H4 (cell line): Measurements from ENCODE around the gene APP. TPM values are rescaled to one million over a fixed set of nuclear protein-coding genes. Genes with fewer than 3 reads are reported as not detected.
"Not testable (repeated sequence)": the region's sequence is repeated elsewhere in the genome, so short reads cannot be mapped to it uniquely, and the experiment has no call there.

Experiments used
- DNase-seq: peaks from one replicate; pipeline ENCODE4 v3.0.0-alpha.2; 2015; ENCODE audit warnings: low spot score
- total RNA-seq: library from RNA; depleted of rRNA; stranded (reverse); fragments of >200 nt; shearing (Covaris generic); gene quantifications from 2 replicates; pipeline ENCODE4 v1.2.3, GENCODE V29; 2014

The APP gene
- total RNA-seq, 1 experiment from 2014 or later = 299 TPM

DNA sequence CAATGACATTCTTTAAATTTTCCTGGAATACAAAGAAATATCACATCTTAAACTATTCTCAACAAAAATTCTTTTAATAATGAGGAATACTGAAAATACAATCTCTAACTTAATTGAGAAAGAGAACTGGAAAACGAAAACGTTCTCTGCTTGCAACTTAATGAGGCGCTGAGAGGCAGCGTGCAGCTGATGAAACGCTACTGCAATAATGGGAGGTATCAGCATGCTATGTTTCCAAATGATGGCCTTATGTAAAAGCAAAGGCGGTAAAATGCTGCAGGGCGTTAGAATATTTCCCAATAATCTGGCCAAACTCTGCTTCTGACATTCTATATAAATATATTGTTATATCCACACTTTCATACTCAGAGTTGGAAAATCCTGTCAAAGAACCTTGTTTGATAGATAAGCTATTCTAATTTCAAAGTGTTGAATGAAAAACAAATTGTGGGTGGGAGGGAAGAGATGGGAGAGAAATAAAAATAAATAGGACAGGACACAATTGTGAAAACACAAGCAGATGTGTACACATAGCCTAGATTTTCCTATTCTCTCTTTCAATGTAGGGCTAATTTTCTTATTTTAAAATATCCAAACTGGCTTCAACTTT lies 70.9 kb downstream of the APP start:
- peak; percentile 31 for DNase-seq

DNA sequence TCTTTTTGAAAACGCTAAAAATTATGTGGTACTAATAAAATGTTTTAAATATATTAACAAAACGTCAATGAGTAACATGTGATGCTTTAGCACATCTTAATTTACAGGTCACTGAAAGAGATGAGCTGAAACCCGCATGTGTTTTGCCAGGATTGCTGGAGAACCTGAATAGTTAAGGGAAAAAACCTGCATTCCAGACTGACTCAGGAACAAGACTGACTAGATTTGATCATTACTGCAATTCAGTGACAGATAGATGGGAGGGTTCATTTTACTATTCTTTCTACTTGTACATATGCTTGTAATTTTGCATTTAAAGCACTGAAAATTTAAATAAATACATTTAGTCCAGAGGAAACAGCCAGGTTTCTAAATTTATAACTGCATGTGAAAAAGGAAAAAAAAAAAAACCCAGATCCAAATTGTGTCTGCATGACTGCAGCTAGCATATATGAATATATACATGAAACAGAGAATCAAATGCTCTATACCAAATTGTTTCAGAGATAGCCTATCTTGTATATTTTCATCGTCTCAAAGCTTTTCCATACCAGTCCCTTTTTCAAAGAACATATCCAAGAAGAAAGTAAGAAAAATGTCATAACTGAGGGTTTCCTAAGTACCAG lies 71.7 kb downstream of the APP start:
- DNase-seq = no peak

DNA sequence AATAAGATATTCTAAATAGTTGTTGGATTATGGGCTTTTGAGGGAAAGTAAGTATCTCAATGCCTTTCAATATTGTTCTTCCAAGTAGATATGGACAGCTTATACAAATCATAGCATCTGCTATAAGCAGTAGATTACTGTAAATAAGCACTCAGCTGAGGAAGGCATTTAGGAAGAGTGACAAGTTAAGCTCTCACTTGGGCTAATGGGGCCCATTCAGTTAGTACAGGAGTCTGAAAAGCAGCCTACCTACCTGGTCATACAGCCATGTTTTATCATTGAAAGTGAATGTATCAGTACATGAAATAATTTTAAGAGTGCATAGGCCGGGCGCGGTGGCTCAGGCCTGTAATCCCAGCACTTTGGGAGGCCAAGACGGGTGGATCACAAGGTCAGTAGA lies 73.1 kb downstream of the APP start:
- no peak for DNase-seq

DNA sequence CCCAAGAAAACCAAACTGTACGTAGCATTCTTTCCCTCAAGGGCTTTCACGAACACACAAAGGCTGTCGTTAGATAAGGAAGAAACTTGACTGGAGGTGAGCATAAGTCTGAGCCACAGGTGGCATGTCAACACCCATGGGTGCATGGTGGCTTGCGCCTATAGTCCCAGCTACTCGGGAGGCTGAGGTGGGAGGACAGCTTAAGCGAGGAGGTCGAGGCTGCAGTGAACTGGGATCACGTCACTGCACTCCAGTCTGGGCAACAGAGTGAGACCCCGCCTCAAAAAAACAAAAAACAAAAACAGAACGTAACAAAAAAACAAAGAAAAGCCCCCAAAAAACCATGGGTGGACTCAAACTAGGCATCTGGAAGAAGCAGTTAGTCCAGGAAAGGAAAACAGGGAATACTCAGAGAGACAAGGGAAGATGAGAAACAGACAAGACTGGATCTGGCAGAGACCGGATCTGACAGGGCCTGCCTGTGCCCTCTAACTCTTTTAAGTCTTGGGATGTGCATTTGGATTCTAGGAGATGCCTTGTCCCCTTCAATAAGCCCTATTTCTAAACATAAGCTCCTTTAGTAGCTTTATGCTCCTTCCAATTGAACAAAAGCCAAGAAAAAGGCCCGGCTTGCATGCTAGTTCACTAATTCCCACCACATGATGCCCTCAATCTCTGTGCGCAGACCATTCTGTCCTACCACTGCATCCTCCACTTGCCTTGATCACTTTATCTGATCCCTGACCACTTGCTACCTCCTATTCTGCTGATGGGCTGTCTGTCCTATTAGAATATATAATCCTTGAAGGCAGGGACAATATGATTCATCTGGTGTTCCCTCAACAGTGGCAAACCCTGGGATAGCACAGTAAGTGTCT lies 73.8 kb downstream of the APP start:
- no peak for DNase-seq

DNA sequence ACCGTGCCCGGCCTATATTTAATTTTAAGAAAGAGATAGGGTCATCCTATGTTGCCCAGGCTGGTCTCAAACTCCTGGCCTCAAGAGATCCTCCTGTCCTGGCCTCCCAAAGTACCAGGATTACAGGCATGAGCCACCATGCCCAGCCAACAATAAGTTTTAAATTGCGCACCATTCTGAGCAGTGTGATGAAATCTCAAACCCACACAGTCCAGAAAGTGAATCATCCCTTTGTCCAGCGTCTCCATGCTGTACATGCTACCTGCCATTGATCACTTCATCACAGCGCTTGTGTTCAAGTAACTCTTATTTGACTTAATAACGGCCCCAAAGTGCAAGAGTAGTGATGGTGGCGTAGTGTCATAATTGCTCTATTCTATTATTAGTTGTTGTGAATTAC lies 75.4 kb downstream of the APP start:
- no peak for DNase-seq

DNA sequence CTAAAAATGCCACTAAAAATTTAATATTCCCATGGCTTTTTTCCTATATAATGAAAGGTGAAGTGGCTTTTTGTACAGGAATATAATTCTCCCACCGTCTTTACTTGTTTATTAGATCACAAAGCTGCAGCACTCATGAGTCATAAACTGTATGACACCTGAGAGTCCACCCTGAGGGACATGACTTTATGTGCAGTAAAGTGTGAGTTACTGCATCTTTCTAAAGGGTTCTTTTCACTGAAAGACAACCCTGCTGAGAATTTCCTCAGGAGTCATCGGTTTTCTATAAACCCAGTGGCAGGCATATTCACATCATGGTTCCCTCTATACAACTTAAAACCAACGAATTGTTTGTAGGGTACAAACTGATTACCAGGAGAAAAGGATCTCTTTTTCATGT lies 77.4 kb downstream of the APP start:
- no peak for DNase-seq

DNA sequence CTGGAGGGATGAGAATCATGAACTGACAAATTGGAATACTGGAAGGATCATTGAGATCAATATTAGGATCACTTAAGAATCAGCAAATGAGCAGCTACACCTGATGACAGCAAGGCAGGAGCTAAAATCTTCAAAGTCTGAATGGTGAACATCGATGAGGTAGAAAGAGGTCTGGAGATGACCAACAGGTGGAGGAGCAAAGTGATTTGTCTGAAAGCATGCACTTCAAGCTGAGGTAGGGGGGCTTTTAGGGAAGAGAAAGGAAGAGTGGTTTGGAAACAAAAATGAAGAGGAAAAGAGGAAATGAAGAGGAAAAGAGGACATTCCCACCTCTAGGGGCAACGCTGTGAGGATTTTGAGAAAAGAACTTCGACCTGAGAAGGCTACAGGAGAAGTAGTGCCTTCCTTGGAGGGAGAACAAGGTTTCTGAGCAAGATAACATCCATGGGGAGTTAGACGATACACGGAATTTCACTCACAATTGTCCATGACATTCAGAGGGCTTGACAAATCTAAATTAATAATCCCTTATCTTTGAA lies 79.0 kb downstream of the APP start:
- no peak for DNase-seq

DNA sequence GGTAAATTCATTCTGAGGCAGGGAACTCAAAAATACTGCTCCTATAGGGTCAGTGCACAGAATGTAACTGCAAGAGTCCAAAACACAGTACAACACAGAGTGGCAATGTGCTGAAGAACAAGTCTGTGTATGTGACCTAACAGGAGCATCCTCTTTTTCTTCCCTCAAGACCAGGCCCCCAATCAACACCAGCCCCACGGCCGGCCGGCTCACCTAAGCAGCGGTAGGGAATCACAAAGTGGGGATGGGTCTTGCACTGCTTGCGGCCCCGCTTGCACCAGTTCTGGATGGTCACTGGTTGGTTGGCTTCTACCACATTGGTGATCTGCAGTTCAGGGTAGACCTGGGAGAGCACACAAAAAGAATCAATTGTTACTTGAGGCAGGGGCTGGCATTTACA lies 80.8 kb downstream of the APP start:
- DNase-seq = no peak

DNA sequence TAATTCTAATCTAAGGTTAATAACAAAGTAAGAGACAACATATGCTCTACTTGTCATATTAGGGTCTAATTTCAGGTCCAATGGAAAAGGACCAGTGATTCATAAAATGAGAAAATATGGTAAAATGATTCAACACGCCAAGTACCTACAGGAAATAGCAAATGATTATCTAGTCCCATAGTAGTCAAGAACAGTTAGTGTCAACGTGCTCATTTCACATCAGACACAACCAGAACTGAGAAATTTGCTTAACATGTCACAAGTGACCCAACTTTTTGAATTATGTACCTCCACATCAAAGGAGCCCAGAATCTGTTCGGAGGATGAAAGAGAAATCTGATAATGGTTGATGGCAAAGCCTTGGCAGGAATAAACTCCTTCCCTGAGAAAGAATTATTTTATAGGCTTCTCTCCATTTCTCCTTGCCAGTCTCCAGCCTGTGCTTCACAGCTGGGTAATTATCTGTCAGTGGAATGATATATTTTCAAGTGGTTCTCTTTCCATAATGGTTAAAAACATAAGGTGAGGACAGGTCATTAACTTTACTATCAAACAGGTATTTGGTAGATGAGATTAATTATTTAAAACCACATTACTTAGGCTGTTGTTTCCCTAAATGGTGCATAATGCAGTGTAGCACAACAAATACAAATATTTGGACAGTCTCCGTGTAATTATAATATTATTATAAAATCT lies 83.2 kb downstream of the APP start:
- no peak for DNase-seq

DNA sequence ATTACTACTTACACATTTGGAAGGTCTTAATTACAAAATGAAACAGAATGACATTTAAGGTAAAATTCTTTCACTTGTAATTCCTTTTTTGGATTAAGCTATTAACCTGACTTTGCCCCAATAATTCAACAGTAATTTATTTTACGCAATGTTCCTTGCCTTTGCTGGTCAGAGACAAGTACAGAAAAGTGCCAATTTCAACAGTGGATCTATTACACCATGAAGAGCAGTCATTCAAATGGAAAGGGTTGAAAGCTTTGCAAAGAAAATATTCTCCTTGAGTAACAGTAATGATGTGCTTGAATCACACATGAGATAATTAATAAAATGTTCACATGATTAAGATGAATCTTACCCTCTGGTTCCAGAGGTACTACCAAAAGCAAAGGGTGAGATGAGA lies 84.7 kb downstream of the APP start:
- DNase-seq = no peak

DNA sequence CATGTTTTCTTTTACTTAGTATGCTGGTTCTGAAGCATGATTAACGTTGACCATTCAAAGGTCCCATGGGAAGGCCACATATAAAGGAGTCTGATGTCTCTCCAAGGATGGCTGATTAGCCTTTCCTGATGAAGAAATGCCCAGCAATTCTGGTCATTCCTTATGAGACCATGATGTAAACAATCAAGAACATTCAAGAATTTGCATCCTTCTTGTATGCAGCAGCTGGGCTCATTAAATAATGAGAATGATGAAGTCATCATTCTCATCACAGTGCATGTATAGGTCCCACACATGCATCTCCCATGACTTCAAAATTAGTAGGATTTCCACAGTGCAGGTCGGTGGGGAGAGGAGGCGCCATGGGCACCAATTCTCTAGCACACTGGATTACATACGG lies 85.4 kb downstream of the APP start:
- no peak for DNase-seq

DNA sequence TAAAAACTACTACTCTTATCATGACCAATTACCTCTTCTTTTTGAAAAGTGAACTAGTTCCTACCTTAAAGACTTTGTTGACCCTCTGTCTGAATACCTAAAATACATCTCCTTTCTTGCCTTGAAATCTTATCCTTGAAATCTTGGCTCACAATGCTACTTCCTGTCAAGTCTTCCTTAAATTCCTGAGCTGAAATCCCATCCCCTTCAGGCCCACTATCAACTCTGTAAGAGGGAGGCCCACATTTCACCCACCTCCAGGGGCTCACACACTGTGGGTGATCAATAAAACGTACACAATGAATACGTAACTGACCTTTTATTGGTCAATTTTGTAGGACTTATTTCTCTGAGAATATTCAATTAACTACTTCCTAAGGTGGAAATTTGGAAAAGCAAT lies 88.0 kb downstream of the APP start:
- DNase-seq = no peak

DNA sequence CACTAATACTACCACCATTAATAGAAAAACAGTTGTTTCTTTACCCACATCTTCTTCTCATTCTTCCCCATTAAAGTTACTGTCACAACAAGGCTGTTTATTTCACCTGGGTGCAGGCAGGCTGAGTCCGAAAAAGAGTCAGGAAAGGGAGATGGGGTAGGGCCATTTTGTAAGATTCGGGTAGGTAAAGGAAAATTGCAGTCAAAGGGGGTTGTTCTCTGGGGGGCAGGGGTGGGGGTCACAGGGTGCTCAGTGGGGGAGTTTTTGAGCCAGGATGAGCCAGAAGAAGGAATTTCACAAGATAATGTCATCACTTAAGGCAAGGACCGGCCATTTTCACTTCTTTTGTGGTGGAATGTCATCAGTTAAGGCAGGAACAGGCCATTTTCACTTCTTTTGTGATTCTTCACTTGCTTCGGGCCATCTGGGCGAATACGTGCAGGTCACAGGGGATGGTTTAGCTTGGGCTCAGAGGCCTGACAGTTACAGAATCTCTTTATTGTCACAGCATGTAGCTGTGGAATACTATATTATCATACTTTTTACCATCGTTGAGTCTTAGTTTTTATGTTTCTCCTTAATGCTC lies 89.3 kb downstream of the APP start:
- DNase-seq = not testable (repeated sequence)

DNA sequence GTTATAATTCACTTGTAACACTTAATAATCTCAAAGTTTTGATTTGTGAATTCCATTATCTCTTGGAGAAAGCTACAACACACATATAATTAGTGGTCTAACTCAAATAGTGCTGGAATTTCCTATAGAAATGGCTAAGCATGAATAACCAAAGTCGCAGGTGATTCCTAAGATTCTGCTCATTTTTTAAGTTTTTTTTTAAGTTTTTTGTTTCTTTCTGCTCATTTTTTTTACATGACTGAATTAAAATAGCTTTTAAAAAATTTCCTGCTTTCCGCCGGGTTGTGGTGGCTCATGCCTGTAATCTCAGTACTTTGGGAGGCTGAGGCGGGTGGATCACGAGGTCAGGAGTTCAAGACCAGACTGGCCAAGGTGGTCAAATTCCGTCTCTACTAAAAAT lies 90.4 kb downstream of the APP start:
- DNase-seq = no peak

DNA sequence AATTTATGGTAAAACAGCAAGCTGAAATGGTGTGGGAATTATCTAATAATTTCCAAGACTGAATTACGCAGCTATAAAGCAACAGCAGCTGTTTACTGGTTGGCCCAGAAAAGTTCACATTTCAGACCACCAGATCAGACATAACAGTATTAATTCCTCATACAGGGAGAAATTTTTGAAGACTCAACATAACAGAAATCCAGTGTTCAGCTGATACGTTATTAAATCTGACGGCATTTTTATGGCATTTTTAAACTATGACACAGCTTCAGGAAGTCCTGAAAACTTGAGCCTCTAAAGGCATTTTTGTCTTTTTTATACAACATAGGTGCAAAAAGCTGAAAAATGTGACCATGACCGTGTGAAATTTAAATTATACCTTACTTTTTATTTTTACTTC lies 91.2 kb downstream of the APP start:
- no peak for DNase-seq

DNA sequence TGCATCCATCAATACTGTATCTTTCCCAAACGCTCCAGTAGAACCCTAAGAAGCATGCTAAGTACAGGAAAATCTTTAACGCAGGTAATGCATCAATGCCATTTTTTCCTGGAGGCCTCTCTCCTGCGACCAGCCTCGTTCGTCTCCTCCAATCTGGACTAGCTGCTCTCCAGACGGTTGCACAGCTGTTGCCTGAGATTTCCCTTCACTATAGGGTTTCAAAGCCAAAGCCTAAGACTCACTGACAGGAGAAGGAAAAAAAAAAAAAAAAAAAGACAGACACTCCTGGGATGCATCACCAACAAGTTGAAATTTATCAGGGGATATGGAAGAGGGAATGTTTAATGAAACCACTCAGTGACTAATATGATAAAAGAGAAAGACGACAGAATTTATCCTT lies 93.0 kb downstream of the APP start:
- DNase-seq = no peak

DNA sequence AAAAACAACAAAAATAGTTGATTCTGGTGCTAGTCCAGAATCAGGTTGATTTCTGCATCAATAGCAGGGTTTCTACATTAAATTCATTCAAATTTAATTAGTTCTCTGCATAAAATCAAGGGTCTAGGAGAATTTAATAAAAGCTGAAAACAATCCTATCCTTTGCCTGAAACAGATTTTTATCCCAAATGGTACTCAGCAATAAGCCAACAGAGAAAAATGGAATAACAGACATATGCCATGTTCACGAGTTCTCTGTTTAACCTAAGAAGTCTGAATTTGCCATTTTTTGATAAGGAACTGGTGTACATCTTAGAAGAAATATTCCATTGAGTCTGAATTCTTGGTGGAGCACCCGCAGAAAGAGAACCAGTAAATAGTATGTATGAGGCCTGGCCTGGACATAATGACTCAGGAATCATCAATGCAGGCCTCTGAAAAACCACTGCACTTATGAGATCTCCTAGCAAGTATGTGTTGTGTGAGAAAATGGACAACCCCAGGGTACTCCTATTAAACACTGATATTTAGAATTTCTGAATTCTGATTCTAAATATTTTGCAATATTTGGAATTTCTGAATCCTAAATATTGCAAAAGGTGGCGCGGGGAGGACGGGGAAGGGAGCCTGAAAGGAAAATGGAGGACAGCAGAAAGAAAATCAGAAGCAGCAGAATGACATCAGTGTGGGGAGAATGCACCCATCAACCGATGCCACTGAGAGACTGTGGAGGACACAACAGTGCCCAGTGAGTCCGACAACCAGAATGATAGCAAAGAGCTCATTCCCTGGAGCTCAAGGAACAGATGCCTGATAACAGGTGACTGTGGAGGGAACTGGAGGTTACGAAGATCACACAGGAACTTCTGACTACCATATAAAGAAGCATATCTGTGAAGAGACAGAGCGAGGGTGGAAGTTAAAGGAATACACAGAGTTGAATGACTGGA lies 97.6 kb downstream of the APP start:
- DNase-seq = no peak

DNA sequence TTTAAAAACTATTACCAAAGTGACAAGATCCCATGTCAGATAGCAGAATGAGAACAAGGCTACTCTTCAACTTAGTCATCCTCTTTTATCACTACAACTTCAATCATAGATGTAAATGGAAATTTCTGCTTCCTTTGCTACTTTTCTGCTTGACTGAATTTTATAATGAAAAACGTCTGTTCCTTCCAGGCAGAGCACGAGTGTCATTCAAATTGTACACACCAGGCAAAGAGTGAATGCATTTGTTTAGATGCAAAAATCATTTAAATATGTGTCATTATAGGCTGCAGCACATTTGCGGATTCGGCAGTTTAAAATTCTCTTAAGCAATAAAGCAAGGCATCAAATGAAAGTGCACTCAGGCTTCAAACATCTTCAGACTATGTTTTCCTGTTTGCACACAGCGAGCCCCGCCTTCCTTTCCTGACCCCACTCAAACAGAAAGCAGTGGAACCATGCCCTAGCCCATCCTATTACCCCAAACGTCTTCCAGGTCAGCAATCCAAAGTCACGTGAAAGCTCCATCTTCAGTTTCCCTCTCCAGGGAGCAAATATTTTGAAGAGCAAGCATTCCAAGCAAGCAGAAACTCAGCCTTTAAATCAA lies 99.6 kb downstream of the APP start:
- no peak for DNase-seq

DNA sequence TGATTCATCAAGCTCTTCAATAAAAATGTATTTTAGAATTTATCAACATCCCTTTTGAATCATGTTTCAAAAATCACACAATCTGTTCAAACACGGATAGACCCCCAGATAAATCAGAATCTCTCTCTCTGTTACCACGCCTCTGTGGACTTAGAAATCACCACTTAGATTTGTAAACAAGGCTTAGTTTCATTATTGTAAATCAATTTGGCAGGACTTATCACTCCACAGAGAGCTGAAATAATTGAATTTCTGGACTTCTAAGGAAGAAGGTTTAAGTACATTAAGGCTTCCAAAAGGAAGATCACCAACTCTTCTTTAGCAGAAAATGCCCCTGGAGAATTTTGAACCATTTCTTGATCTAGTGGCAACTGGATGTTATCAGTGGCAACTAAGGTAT lies 100.4 kb downstream of the APP start:
- DNase-seq = no peak

DNA sequence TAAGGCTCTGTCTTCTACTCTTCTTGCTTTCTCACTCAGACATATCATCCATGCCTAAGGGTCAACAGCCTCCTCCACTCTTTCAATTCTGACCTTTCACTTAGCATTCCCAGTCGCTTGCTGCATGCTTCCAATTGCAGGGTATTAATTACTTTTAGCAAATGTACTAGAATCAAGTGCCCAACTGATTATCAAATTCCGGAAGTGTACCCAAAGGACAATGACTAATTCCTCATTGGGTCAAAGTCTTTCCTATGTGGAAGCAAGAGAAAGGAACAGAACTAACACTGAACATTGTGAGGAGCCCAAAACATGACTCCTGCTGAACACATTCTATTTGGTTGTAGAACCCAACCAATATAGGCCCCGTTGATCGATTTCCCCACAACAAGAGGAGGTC lies 101.8 kb downstream of the APP start:
- DNase-seq = no peak
